ENCODE data around the gene RAB14.

Gene RAB14

GRCh38 chr9:121218357-121219027 is 16.8 kb upstream of the RAB14 start:
- no peak for DNase-seq

- DNase-seq = no peak
Observed at GRCh38 chr9:121217609-121218292, 16.1 kb upstream of the RAB14 start.

- no peak for DNase-seq
Observed at GRCh38 chr9:121216271-121216805, 14.7 kb upstream of the RAB14 start.

- no peak for DNase-seq
Observed at GRCh38 chr9:121214005-121214404, 12.3 kb upstream of the RAB14 start.

- DNase-seq = peak; percentile 20
Observed at GRCh38 chr9:121213136-121213806, 11.6 kb upstream of the RAB14 start.

GRCh38 chr9:121210536-121210935 is 8.9 kb upstream of the RAB14 start:
- DNase-seq = no peak

GRCh38 chr9:121207371-121207940 is 5.8 kb upstream of the RAB14 start:
- DNase-seq = no peak

GRCh38 chr9:121206516-121207370 is 5.1 kb upstream of the RAB14 start:
- no peak for DNase-seq

GRCh38 chr9:121204611-121205010 is 2.9 kb upstream of the RAB14 start:
- no peak for DNase-seq

- DNase-seq = no peak
Observed at GRCh38 chr9:121204121-121204520, 2.5 kb upstream of the RAB14 start.

- peak; percentile 58 for DNase-seq
Observed at GRCh38 chr9:121201045-121201737, 478 bp downstream of the RAB14 start.

- DNase-seq = no peak
Observed at GRCh38 chr9:121200356-121200755, 1.3 kb downstream of the RAB14 start.

- DNase-seq = no peak
Observed at GRCh38 chr9:121199921-121200320, 1.7 kb downstream of the RAB14 start.

GRCh38 chr9:121198512-121199042 is 3.1 kb downstream of the RAB14 start:
- no peak for DNase-seq

GRCh38 chr9:121197132-121197531 is 4.5 kb downstream of the RAB14 start:
- no peak for DNase-seq

- no peak for DNase-seq
Observed at GRCh38 chr9:121196389-121196788, 5.3 kb downstream of the RAB14 start.

GRCh38 chr9:121194730-121195129 is 6.9 kb downstream of the RAB14 start:
- DNase-seq = no peak

GRCh38 chr9:121192959-121193640 is 8.6 kb downstream of the RAB14 start:
- DNase-seq = no peak

GRCh38 chr9:121192518-121192917 is 9.2 kb downstream of the RAB14 start:
- no peak for DNase-seq

- no peak for DNase-seq
Observed at GRCh38 chr9:121191235-121191634, 10.4 kb downstream of the RAB14 start.

GRCh38 chr9:121189660-121190059 is 12.0 kb downstream of the RAB14 start:
- DNase-seq = no peak
